Measurements from ENCODE around the gene DPT. TPM values are rescaled to one million over a fixed set of nuclear protein-coding genes. Genes with fewer than 3 reads are reported as not detected.
"Not testable (repeated sequence)": the region's sequence is repeated elsewhere in the genome, so short reads cannot be mapped to it uniquely, and the experiment has no call there.

Gene DPT
- 0.11 TPM for polyA plus RNA-seq (2013, experiment 1 of 2; ENCODE audit: insufficient read length)
- polyA plus RNA-seq (2013, experiment 2 of 2; ENCODE audit: insufficient read length): 0.40 TPM

- DNase-seq: peak; percentile 54
Measured at GRCh38 chr1:168728473-168729404, at the start of gene DPT. Gene DPT (minus strand): TSS chr1:168729206. CDS start chr1:168729174, 32 bp downstream.

- no peak for DNase-seq
Measured at GRCh38 chr1:168775366-168775765, 46.4 kb upstream of the DPT start.

- DNase-seq: no peak
Measured at GRCh38 chr1:168774241-168774640, 45.2 kb upstream of the DPT start.

GRCh38 chr1:168772428-168773060 is 43.5 kb upstream of the DPT start:
- no peak for DNase-seq

- no peak for DNase-seq
Measured at GRCh38 chr1:168771104-168771630, 42.2 kb upstream of the DPT start.

- DNase-seq: not testable (repeated sequence)
Measured at GRCh38 chr1:168769893-168770292, 40.9 kb upstream of the DPT start.

GRCh38 chr1:168767894-168768584 is 39.0 kb upstream of the DPT start:
- DNase-seq: peak; percentile 23

GRCh38 chr1:168766568-168766967 is 37.6 kb upstream of the DPT start:
- no peak for DNase-seq

- DNase-seq: no peak
Measured at GRCh38 chr1:168763031-168763430, 34.0 kb upstream of the DPT start.

- DNase-seq: no peak
Measured at GRCh38 chr1:168762473-168762872, 33.5 kb upstream of the DPT start.

- DNase-seq: no peak
Measured at GRCh38 chr1:168760781-168761180, 31.8 kb upstream of the DPT start.

- no peak for DNase-seq
Measured at GRCh38 chr1:168760241-168760640, 31.2 kb upstream of the DPT start.

GRCh38 chr1:168759077-168759476 is 30.1 kb upstream of the DPT start:
- no peak for DNase-seq

GRCh38 chr1:168758503-168758902 is 29.5 kb upstream of the DPT start:
- DNase-seq: no peak

GRCh38 chr1:168755800-168756418 is 26.9 kb upstream of the DPT start:
- DNase-seq: no peak

- peak; percentile 1 for DNase-seq
Measured at GRCh38 chr1:168752171-168752832, 23.3 kb upstream of the DPT start.

GRCh38 chr1:168751195-168751650 is 22.2 kb upstream of the DPT start:
- DNase-seq: no peak

GRCh38 chr1:168742994-168743650 is 14.1 kb upstream of the DPT start:
- no peak for DNase-seq

- DNase-seq: no peak
Measured at GRCh38 chr1:168742386-168742785, 13.4 kb upstream of the DPT start.

GRCh38 chr1:168739908-168740307 is 10.9 kb upstream of the DPT start:
- DNase-seq: no peak

- no peak for DNase-seq
Measured at GRCh38 chr1:168736520-168736919, 7.5 kb upstream of the DPT start.
